Ishikawa (cell line): ENCODE results near the gene RTN3.

Experiments
- CEBPB ChIP-seq: IDR thresholded peaks from 2 replicates; pipeline ENCODE4 v1.6.1; 2012
- CREB1 ChIP-seq: IDR thresholded peaks from 2 replicates; pipeline ENCODE4 v1.6.1; 2012; ENCODE audit warnings: low read depth
- EGR1 ChIP-seq: IDR thresholded peaks from 2 replicates; pipeline ENCODE4 v1.6.1; 2012
- EP300 ChIP-seq: IDR thresholded peaks from 2 replicates; pipeline ENCODE4 v1.6.1; 2012; ENCODE audit warnings: borderline replicate concordance
- FOXM1 ChIP-seq: IDR thresholded peaks from 2 replicates; pipeline ENCODE4 v1.6.1; 2012; ENCODE audit warnings: low read depth, borderline replicate concordance
- NFIC ChIP-seq: IDR thresholded peaks from 2 replicates; pipeline ENCODE4 v1.6.1; 2012
- RAD21 ChIP-seq: IDR thresholded peaks from 2 replicates; pipeline ENCODE4 v1.6.1; 2012; ENCODE audit warnings: low read depth
- REST ChIP-seq: IDR thresholded peaks from 2 replicates; pipeline ENCODE4 v1.6.1; 2012; ENCODE audit warnings: low read depth, mild to moderate bottlenecking
- TAF1 ChIP-seq: IDR thresholded peaks from 2 replicates; pipeline ENCODE4 v1.6.1; 2012; ENCODE audit warnings: low read depth, mild to moderate bottlenecking
- TCF12 ChIP-seq: IDR thresholded peaks from 2 replicates; pipeline ENCODE4 v1.6.1; 2012; ENCODE audit warnings: low read depth
- TEAD4 ChIP-seq: IDR thresholded peaks from 2 replicates; pipeline ENCODE4 v1.6.1; 2012
- YY1 ChIP-seq: IDR thresholded peaks from 2 replicates; pipeline ENCODE4 v1.6.1; 2012; ENCODE audit warnings: low read depth
- ZBTB7A ChIP-seq: IDR thresholded peaks from 2 replicates; pipeline ENCODE4 v1.6.1; 2012; ENCODE audit warnings: low read depth
- TF ChIP-seq, protein P1 (sequence below): IDR thresholded peaks from 2 replicates; pipeline ENCODE4 v1.6.1; 2012
- TF ChIP-seq, protein P2 (sequence below): IDR thresholded peaks from 2 replicates; pipeline ENCODE4 v1.6.1; 2012

Gene RTN3

DNA sequence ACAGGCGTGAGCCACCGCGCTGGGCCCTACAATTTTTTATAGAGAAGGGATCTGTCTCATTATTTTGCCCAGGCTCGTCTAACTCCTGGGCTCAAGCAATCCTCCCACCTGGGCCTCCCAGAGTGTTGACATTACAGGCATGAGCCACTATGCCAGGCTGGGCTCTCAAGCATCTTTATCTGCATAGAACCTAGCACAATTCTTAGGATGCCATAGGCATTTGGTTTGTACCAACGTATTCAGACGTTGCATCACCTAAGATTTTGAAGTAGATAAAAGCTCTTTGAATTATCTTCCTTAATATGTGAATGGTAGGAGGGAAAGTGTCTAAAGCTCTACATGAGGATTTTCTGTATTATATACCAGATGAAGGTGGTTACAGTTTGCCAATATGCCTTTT, 30.5 kb downstream of the RTN3 start:
- TF ChIP-seq, protein P1, sequence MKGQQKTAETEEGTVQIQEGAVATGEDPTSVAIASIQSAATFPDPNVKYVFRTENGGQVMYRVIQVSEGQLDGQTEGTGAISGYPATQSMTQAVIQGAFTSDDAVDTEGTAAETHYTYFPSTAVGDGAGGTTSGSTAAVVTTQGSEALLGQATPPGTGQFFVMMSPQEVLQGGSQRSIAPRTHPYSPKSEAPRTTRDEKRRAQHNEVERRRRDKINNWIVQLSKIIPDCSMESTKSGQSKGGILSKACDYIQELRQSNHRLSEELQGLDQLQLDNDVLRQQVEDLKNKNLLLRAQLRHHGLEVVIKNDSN, result no peak
- TF ChIP-seq EGR1 (no peak), REST (no peak), EP300 (no peak), TEAD4 (no peak), NFIC (no peak), CEBPB (no peak), YY1 (no peak), CREB1 (no peak), TAF1 (no peak), ZBTB7A (no peak), TCF12 (no peak), RAD21 (no peak), FOXM1 (no peak)
- TF ChIP-seq, protein P2, sequence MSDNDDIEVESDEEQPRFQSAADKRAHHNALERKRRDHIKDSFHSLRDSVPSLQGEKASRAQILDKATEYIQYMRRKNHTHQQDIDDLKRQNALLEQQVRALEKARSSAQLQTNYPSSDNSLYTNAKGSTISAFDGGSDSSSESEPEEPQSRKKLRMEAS, result no peak

DNA sequence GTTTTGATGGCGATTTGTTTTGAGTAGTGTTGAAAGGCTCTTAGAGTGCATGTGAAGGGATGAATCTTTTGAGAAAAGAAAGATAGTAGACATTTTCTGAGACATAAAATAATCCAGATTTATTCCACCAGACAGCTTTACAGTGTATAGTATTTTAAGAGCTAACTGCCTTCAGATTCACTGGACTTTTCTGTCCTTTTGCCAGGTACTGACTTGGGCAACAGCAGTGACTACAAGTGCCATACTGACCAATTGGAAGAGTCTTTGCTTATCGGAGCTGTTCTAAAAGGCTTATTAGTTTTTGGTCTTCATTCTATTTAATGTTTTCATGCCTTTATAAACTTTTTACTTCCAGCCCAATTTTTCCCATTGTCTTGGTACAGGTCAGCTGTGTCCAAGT, 32.5 kb downstream of the RTN3 start:
- TF ChIP-seq RAD21, result no peak

DNA sequence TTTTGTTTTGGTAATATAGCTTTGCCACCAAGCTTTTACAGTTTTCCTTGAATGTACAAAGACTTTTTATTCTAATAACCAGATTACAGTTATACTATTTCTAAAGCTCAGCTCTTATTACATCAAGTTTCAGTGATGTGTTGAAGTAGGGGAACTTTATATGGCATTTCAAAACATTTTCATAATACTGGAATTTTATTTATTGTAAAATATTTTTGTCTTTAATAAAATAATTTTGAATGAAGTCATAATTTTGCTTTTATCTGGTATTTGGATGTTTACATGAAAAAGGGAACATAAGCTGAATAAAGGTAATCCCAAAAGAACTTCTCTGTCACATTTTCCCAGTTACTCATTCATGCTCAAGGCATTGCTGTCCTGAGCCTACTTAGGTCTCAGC, 34.7 kb downstream of the RTN3 start:
- TF ChIP-seq TEAD4, result no peak
- TF ChIP-seq, protein P2, result no peak
- no peak for TF ChIP-seq CEBPB
- no peak for TF ChIP-seq CREB1
- no peak for TF ChIP-seq EP300
- no peak for TF ChIP-seq ZBTB7A
- TF ChIP-seq NFIC, result no peak
- no peak for TF ChIP-seq RAD21
- TF ChIP-seq, protein P1, result no peak
- TF ChIP-seq FOXM1, result no peak
- TF ChIP-seq TCF12, result no peak
- no peak for TF ChIP-seq YY1
- no peak for TF ChIP-seq REST
- TF ChIP-seq EGR1, result no peak
- no peak for TF ChIP-seq TAF1

GRCh38 chr11:63719001-63719400, 37.7 kb downstream of the RTN3 start:
- TF ChIP-seq REST (no peak), FOXM1 (no peak), YY1 (no peak), ZBTB7A (no peak), CEBPB (no peak), TEAD4 (no peak), EP300 (no peak), TAF1 (no peak), NFIC (no peak), RAD21 (no peak), CREB1 (no peak), EGR1 (no peak), TCF12 (no peak)
- TF ChIP-seq, protein P2, result no peak
- TF ChIP-seq, protein P1, result no peak
